GM12891 (cell line): ENCODE data around the gene PKNOX2.

Experiments
- POLR2A ChIP-seq: IDR thresholded peaks from 2 replicates; pipeline ENCODE4 v1.6.1; 2011; ENCODE audit warnings: low read depth, low read length, control low read depth
- POLR2AphosphoS5 ChIP-seq: IDR thresholded peaks from 2 replicates; pipeline ENCODE4 v1.6.1; 2011; ENCODE audit warnings: low read depth, low read length, control low read depth
- POU2F2 ChIP-seq: IDR thresholded peaks from 2 replicates; pipeline ENCODE4 v1.6.1; 2011; ENCODE audit warnings: low read depth, mild to moderate bottlenecking, control low read depth, low read length, moderate library complexity

DNA sequence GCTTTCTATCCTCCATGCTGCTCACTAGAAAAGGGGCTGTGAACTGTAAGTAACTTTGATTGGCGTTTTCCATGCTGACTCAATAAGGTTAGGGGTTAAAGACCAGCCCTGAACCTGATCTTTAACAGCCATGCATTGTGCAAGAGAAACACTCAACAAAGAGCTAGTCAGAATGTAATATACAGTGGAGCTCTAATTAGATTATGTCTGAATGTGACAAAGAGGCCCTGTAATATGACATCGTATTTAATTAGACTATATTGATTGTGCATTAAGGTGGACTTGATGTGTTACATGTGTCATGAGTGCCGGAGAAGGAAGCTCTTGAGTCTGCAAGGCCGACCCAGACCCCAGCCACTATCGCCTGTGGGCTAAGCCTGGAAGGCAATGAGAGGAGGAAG, 70.5 kb downstream of the PKNOX2 start:
- no peak for TF ChIP-seq POLR2A
- TF ChIP-seq POLR2AphosphoS5, result no peak
- TF ChIP-seq POU2F2, result no peak
